ENCODE data around the gene RPS27L.
"Not testable (repeated sequence)": the region's sequence is repeated elsewhere in the genome, so short reads cannot be mapped to it uniquely, and the experiment has no call there.

RPS27L gene

DNA sequence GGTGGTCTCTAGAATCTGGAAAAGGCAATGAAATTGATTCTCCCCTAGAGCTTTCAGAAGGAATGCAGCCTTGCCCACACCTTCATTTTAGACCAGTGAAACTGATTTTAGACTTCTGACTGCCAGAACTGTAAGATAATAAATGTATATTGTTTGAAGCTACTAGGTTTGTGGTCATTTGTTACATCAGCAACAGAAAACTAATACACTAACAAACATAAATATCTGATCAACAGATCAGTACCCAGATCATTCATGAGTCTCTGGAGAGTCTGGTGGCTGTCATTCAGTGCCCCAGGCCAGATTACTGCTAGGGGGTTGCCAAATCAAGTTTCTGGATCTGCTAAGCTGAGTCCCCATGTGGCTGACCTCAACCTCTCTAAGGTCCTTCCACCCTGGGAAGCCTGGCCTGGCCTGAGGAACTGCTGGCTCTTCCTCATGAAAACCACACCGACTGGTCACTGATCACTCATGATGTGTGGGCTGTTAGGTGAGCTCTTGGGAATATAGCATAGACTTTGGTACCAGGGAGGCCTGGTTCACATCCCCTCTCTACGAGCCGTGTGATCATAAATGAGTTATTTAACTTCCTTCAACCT is 46.8 kb downstream of the RPS27L start:
- DNase-seq (ENCODE audit: low read depth, low spot score), result no peak
- no peak overlapping the region for H3K4me3 ChIP-seq (ENCODE audit: low read length)

DNA sequence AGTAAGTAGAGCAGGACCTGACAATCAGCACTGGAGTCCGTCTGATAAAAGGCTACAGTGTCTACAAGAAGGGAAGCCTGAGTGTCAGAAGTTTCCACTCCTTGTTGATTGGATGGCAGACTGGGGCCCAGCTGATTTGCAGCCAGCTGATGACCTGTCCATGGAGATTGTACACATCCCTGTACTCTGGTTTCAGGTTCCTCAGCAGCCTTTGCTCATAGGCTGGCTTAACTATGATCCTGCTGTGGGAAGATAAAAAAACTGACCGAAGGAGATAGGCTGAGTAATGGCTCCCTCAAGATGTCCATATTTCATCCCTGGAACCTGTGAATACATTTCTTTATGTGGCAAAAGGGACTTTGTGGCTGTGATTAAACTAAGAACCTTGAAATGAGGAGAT is 47.4 kb downstream of the RPS27L start:
- H3K4me3 ChIP-seq (ENCODE audit: low read length), result no peak overlapping the region
- DNase-seq (ENCODE audit: low read depth, low spot score), result no peak

GRCh38 chr15:63109498-63109897 is 47.8 kb downstream of the RPS27L start:
- DNase-seq (ENCODE audit: low read depth, low spot score), result no peak
- H3K4me3 ChIP-seq (ENCODE audit: low read length), result no peak overlapping the region

- no peak overlapping the region for H3K4me3 ChIP-seq (ENCODE audit: low read length)
- DNase-seq (ENCODE audit: low read depth, low spot score), result no peak
Observed at GRCh38 chr15:63107895-63108546, 49.3 kb downstream of the RPS27L start.

- DNase-seq (ENCODE audit: low read depth, low spot score); H3K4me3 ChIP-seq (ENCODE audit: low read length): not testable (repeated sequence)
Observed at GRCh38 chr15:63105354-63105753, 51.9 kb downstream of the RPS27L start.

DNA sequence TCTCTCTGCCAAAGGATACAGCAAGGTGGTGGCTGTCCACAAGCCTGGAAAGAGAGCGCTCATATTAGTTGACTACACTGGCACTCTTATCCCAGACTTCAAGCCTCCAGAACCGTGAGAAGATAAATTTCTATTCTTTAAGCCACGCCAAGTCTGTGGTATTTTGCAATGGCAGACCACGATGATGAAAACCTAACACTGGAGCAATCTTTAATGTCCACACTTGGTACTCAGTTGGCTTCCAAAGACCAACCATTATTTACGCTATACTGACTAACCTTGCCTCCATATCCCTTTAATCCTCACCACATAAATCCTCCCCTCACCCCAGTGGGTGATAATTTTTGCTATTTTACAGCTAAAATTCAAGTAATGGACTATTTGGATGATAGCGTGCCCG is 52.5 kb downstream of the RPS27L start:
- no peak overlapping the region for H3K4me3 ChIP-seq (ENCODE audit: low read length)

GRCh38 chr15:63103416-63103815 is 53.9 kb downstream of the RPS27L start:
- H3K4me3 ChIP-seq (ENCODE audit: low read length), result no peak overlapping the region
- DNase-seq (ENCODE audit: low read depth, low spot score), result no peak

More for the DNA sequence above, 52.5 kb downstream of the RPS27L start:
- DNase-seq (ENCODE audit: low read depth, low spot score), result no peak

- DNase-seq (ENCODE audit: low read depth, low spot score); H3K4me3 ChIP-seq (ENCODE audit: low read length): not testable (repeated sequence)
Observed at GRCh38 chr15:63099581-63099980, 57.7 kb downstream of the RPS27L start.

GRCh38 chr15:63098901-63099300 is 58.4 kb downstream of the RPS27L start:
- not testable (repeated sequence) for DNase-seq (ENCODE audit: low read depth, low spot score); H3K4me3 ChIP-seq (ENCODE audit: low read length)

Data from Jurkat, Clone E6-1 (cell line).